HCT116 (cell line): Measurements from ENCODE around the gene NCSTN.
A peak's percentile ranks its signal among the peaks of the same experiment; 100 is the strongest.

Source experiments
- CBX3 ChIP-seq: IDR thresholded peaks from 2 replicates; pipeline ENCODE4 v1.6.1; 2012; ENCODE audit warnings: low read depth
- CEBPB ChIP-seq: IDR thresholded peaks from 2 replicates; pipeline ENCODE4 v1.6.1; 2012; ENCODE audit warnings: low read depth
- CTCF ChIP-seq, 3 experiments: fragments of 200-600 bp in 1 of 3; sonication (generic) in 1 of 3; IDR thresholded peaks in 2 of 3; conservative IDR thresholded peaks in 1 of 3; 2 replicates each; pipeline ENCODE4 v1.5.1; 2012 to 2017; ENCODE audit warnings: low read depth in 2 of 3, low read length in 2 of 3, antibody characterized with exemption in 1 of 3, borderline replicate concordance in 1 of 3, control low read depth in 1 of 3, mild to moderate bottlenecking in 1 of 3, mixed read lengths in 1 of 3, mixed run types in 1 of 3, moderate library complexity in 1 of 3; ENCODE audit not compliant: insufficient read depth in 1 of 3
- EZH2 ChIP-seq: fragments of 200-600 bp; sonication (generic); IDR thresholded peaks from 2 replicates; pipeline ENCODE4 v1.6.1; 2017; ENCODE audit warnings: antibody characterized with exemption, mixed run types
- JUND ChIP-seq: IDR thresholded peaks from 2 replicates; pipeline ENCODE4 v1.6.1; 2012
- POLR2A ChIP-seq: IDR thresholded peaks from 2 replicates; pipeline ENCODE4 v1.7.0; 2011; ENCODE audit warnings: borderline replicate concordance; ENCODE audit not compliant: insufficient read depth, insufficient read length; ENCODE audit errors: extremely low read depth
- POLR2AphosphoS5 ChIP-seq: IDR thresholded peaks from 2 replicates; pipeline ENCODE4 v1.6.1; 2011; ENCODE audit warnings: mild to moderate bottlenecking, low read depth, low read length, moderate library complexity
- REST ChIP-seq: IDR thresholded peaks from 2 replicates; pipeline ENCODE4 v1.6.1; 2012; ENCODE audit warnings: low read depth
- SP1 ChIP-seq: IDR thresholded peaks from 2 replicates; pipeline ENCODE4 v1.6.1; 2012; ENCODE audit warnings: low read depth
- SRF ChIP-seq: IDR thresholded peaks from 2 replicates; pipeline ENCODE4 v1.6.1; 2012; ENCODE audit warnings: low read depth
- ZFX ChIP-seq: fragments of 450-650 bp; IDR thresholded peaks from 2 replicates; pipeline ENCODE4 v1.6.1; 2017
- ZNF274 ChIP-seq: fragments of 200-500 bp; sonication (Bioruptor generic); IDR thresholded peaks from 2 replicates; pipeline ENCODE4 v1.6.1; 2014; ENCODE audit warnings: mild to moderate bottlenecking, low read depth, low read length, inconsistent platforms

GRCh38 chr1:160406131-160406968 lies 63.2 kb downstream of the NCSTN start:
- TF ChIP-seq POLR2A (no peak), POLR2AphosphoS5 (no peak), ZNF274 (no peak), SRF (no peak), CTCF (IDR thresholded peaks at IDR 0.05 in 2 of 3, conservative IDR thresholded peaks at IDR 0.05 in 1 of 3; ENCODE audit: borderline replicate concordance in 1 of 3, insufficient read depth in 1 of 3, low read depth in 2 of 3, low read length in 2 of 3) (no peak), EZH2 (no peak), CBX3 (no peak), SP1 (0 out of 2 replicates have a peak, but pooled peaks have one; percentile 19), JUND (no peak), ZFX (no peak), CEBPB (no peak), REST (no peak)
